NCI-H526 treated with DMSO at 0.1 percent for 48 hours (cell line): Measurements from ENCODE around the gene AIM2.

Experiments
- DNase-seq: peaks from one replicate; lab custom pipeline; 2025; lab: John Stamatoyannopoulos, UW

Gene AIM2

GRCh38 chr1:159015440-159015909 is 61.1 kb downstream of the AIM2 start:
- DNase-seq = no peak

- no peak for DNase-seq
These were observed 61.7 kb downstream of the AIM2 start for GRCh38 chr1:159014851-159015250.

- no peak for DNase-seq
These were observed 62.5 kb downstream of the AIM2 start for GRCh38 chr1:159014003-159014571.

- no peak for DNase-seq
These were observed 64.1 kb downstream of the AIM2 start for GRCh38 chr1:159012495-159012894.
